ENCODE data around the gene BCAS3.
"Not testable (repeated sequence)": the region's sequence is repeated elsewhere in the genome, so short reads cannot be mapped to it uniquely, and the experiment has no call there.

BCAS3 gene

DNA sequence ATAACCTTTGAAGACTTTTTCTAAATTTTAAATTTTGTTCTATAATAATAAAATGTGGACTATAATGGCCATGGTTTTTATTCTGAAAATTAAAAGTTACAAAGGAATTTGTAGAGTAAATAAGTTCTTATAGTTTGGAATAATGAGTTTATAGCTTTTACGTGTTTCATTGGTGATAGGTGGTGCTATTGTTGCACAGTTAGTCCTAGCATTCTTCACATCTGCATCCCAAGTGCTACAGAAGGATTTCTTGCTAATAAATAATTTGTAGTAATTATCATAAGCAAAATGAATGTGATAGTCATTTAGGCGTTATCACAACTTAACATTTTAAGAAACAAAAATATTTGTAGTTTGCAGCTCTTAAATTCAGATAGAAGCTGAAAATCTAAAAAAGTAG lies 67.9 kb downstream of the BCAS3 start:
- DNase-seq (ENCODE audit: low read depth in 2 of 2), result no peak

DNA sequence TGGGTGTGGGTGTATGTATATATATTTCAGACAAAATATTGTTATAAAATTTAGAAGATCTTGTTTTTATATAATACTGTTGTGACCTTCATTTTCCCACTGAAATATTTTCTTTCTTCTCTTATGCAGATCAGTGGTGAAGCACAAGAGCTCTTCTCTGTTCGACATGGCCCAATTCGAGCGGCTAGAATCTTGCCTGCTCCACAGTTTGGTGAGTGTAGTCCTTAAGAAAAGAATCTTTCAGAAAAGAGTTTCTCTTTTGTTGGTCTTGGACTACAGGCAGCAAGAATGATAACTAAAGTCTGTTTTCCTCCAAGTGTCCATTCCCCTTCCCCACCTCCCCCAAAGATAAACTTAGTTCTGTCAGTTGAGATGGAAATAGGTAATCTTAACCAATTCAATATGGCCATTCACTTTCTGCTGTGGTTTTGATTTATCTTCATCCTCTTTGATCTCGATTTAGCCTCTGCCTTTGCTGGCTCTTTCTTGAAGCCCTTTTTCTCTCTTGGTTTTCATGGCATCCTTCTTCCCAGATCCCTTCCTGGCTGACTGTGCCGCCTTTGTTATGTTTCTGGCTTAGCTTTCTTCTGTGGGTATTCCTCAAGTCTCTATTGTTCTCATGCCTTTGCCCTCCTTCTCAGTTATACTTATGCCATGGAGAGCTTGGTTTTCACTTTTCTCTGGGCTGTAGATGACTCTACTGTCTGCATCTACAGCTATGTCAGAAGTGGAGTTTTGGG lies 69.6 kb downstream of the BCAS3 start:
- no peak for DNase-seq (ENCODE audit: low read depth in 2 of 2)

DNA sequence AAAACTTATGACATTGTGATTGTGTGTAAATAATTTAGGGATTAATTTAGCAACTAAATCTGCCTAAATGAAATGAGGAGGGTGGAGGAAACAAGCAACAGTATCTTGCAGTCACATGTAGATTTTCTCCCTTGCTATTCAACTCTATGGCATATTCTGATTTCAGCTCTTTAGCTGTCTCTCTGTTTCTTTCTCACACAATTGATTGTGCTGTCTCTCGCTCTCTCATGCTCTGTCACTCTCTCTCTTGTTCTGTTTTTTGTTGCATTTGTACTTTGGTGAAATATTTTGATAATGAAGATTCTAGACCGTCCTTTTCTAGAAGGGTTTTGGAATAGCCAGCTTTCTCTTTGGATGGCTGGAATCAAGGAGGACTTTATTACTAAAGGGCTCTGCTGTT lies 70.6 kb downstream of the BCAS3 start:
- no peak for DNase-seq (ENCODE audit: low read depth in 2 of 2)

- DNase-seq (ENCODE audit: low read depth in 2 of 2), result no peak
Measured at GRCh38 chr17:60749050-60749449, 71.4 kb downstream of the BCAS3 start.

DNA sequence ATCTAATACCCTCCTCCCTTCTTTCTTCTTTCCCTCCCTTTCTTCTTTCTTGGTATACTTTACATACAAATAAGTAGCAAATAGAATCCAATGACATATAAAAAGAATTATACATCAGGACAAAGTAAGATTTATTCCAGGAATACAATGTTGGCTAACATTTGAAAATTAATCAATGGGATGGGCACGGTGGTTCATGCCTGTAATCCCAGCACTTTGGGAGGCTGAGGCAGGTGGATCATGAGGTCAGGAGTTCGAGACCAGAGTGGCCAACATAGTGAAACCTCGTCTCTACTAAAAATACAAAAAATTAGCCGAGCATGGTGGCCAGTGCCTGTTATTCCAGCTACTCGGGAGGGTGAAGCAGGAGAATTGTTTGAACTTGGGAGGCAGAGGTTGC lies 72.1 kb downstream of the BCAS3 start:
- no peak for DNase-seq (ENCODE audit: low read depth in 2 of 2)

GRCh38 chr17:60750640-60751039 lies 73.0 kb downstream of the BCAS3 start:
- DNase-seq (ENCODE audit: low read depth in 2 of 2), result no peak

GRCh38 chr17:60751884-60752283 lies 74.2 kb downstream of the BCAS3 start:
- DNase-seq (ENCODE audit: low read depth in 2 of 2), result no peak

DNA sequence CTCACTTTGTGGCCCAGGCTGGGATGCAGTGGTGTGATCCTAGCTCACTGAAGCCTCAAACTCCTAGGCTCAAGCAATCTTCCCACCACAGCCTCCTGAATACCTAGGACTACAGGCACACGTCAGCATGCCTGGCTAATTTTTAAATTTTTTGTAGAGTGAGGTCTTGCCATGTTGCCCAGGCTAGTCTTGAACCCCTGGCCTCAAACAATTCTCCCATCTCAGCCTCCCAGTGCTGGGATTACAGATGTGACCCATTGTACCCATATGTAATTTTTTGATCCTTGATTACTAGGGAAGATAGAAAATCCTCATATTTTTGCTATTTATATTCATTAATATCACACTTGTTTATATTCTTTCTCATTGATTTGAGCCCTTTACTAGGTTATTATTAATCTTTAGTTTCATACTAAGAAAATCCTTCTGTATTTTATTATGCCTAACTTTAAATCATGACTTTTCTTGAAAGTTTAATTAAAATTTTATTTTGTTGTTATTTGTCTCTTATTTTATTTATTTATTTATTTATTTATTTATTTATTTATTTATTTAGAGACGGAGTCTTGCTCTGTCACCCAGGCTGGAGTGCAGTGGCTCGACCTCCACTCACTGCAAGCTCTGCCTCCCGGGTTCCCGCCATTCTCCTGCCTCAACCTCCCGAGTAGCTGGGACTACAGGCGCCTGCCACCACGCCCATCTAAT lies 75.4 kb downstream of the BCAS3 start:
- DNase-seq (ENCODE audit: low read depth in 2 of 2), result no peak

DNA sequence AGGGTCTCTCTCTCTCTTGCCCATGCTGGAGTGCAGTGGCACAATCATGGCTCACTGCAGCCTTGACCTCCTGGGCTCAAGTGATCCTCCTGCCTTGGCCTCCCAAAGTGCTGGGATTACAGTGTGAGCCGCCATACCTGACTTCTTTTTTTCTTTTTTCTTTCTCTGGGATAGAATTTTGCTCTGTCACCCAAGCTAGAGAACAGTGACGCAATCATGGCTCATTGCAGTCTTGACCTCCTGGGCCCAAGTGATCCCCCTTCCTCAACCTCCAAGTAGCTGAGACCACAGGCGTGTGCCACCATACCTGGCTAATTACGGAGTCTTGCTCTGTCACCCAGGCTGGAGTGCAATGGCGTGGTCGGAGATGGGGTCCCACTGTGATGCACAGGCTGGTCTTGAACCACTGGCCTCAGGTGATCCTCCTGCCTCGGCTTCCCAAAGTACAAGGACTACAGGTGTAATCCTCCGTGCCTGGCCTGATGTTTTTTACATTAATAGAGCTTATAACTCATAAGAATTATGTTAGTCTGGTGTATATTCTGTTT lies 76.5 kb downstream of the BCAS3 start:
- DNase-seq (ENCODE audit: low read depth in 2 of 2), result no peak

DNA sequence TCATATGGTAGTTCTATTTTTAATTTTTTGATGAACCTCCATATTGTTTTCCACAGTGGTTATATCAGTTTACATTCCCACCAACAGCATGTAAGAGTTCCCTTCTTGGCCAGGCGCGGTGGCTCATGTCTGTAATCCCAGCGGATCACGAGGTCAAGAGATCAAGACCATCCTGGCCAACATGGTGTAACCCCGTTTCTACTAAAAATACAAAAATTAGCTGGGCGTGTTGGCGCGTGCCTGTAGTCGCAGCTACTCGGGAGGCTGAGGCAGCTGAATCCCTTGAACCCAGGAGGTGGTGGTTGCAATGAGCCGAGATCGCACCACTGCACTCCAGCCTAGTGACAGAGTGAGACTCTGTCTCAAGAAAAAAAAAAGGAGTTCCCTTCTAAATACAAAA lies 79.1 kb downstream of the BCAS3 start:
- not testable (repeated sequence) for DNase-seq (ENCODE audit: low read depth in 2 of 2)

GRCh38 chr17:60757437-60757836 lies 79.8 kb downstream of the BCAS3 start:
- DNase-seq (ENCODE audit: low read depth in 2 of 2), result no peak

- no peak for DNase-seq (ENCODE audit: low read depth in 2 of 2)
Measured at GRCh38 chr17:60759756-60760155, 82.1 kb downstream of the BCAS3 start.

DNA sequence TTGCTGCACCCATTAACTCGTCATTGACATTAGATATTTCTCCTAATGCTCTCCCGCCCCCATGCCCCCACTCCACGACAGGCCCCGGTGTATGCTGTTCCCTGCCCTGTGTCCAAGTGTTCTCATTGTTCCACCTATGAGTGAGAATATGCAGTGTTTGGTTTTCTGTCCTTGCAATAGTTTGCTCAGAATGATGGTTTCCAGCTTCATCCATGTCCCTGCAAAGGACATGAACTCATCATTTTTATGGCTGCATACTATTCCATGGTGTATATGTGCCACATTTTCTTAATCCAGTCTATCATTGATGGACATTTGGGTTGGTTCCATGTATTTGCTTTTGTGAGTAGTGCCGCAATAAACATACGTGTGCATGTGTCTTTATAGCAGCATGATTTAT lies 83.7 kb downstream of the BCAS3 start:
- DNase-seq (ENCODE audit: low read depth in 2 of 2), result not testable (repeated sequence)

DNA sequence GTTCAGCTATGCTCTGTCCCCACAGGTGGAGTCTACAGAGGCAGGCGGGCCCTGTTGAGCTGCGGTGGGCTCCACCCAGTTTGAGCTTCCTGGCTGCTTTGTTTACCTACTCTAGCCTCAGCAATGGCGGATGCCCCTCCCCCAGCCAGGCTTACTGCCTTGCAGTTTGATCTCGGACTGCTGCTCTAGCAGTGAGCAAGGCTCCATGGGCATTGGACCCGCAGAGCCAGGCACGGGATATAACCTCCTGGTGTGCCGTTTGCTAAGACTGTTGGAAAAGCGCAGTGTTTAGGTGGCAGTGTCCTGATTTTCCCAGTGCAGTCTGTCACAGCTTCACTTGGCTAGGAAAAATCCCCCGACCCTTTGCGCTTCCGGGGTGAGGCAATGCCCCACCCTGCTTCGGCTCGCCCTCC lies 89.1 kb downstream of the BCAS3 start:
- DNase-seq (ENCODE audit: low read depth in 2 of 2), result no peak

DNA sequence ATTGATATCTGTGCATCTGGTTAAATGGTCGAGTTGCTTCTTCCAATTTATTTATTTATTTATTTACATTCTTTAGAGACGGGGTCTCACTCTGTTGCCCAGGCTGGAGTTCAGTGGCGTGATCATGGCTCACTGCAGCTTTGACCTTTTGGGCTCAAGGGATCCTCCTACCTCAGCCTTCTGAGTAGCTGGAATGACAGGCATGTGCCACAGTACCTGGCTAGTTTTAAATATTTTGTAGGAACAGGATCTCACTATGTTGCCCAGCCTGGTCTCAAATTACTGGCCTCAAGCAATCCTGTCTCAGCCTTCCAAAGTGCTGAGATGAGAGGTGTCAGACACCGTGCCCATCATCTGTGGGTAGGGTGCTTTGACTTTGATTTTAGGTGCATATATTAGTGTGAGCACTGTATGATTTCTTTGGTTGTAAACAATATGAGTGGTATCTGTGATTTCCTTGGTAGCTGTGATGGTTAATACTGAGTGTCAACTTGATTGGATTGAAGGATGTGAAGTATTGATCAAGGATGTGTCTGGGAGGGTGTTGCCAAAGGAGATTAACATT lies 90.2 kb downstream of the BCAS3 start:
- no peak for DNase-seq (ENCODE audit: low read depth in 2 of 2)

DNA sequence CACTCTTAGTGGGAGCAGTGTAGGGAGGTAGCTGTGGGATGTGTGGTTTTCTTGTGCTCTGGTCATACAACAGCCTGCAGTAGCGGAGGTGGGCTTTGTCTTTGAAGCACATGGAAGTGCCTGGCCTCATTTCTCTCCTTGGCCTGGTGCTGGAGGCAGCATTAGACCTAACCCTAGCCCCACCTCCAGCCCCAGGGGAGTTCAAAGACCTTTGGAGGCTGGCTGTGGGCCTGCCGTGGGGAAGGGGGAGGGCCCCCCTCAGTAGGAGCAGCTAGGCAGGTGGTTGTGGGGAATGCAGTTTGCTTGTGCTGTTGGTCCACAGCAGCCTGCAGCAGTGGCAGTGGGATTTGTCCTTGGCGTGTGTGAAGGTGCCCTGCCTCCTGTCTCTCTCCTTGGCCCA lies 91.7 kb downstream of the BCAS3 start:
- DNase-seq (ENCODE audit: low read depth in 2 of 2), result no peak

- DNase-seq (ENCODE audit: low read depth in 2 of 2), result no peak
Measured at GRCh38 chr17:60770946-60771422, 93.3 kb downstream of the BCAS3 start.

DNA sequence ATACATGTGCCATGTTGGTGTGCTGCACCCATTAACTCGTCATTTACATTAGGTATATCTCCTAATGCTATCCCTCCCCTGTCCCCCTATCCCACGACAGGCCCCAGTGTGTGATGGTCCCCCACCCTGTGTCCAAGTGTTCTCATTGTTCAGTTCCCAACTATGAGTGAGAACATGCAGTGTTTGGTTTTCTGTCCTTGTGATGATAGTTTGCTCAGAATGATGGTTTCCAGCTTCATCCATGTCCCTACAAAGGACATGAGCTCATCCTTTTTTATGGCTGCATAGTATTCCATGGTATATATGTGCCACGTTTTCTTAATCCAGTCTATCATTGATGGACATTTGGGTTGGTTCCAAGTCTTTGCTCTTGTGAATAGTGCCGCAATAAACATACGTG lies 94.0 kb downstream of the BCAS3 start:
- DNase-seq (ENCODE audit: low read depth in 2 of 2), result not testable (repeated sequence)

DNA sequence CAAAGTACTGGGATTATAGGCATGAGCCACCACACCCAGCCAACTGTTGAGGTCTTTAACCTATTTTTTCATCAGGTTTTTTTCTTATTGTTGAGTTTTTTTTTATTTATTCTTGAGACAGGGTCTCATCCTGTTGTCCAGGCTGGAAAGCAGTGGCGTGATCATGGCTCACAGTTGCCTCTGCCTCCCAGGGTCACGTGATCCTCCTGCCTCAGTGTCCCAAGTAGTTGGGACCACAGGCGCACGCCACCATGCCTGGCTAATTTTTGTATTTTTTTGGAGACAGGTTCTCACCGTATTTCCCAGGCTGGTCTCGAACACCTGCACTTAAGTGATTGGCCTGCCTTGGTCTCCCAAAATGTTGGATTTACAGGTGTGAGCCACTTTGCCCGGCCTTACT lies 95.9 kb downstream of the BCAS3 start:
- DNase-seq (ENCODE audit: low read depth in 2 of 2), result no peak

GRCh38 chr17:60781880-60782412 lies 104.3 kb downstream of the BCAS3 start:
- DNase-seq (ENCODE audit: low read depth in 2 of 2), result no peak

- DNase-seq (ENCODE audit: low read depth in 2 of 2), result no peak
Measured at GRCh38 chr17:60782742-60783141, 105.1 kb downstream of the BCAS3 start.

DNA sequence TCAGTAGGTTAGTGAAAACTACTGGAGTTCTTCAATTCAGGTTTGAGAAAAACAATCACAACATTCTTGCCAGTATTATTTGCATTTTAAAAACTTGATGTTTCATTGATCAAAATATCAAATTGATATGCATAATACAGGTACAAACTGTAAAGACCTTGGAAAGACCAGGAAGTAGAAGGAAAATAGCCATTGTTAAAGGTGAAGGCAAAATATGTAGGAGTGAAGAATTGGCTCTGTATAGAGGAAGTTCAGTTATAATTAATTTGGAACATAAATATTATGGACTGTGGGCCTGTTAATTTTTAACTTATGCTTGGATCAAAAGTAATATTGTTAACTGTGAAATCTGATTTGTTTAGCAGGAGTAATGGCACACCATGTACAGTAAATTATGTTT lies 112.6 kb downstream of the BCAS3 start:
- no peak for DNase-seq (ENCODE audit: low read depth in 2 of 2)

Data from stimulated activated CD4-positive, alpha-beta T cell treated with anti-CD3 and anti-CD28 coated beads, Interleukin-15, amount 100 ng/mL, for 48 hours (primary cell).